ENCODE data around the gene LILRA2.
"Not testable (repeated sequence)": the region's sequence is repeated elsewhere in the genome, so short reads cannot be mapped to it uniquely, and the experiment has no call there.

The LILRA2 gene

GRCh38 chr19:54608792-54609191, 35.2 kb downstream of the LILRA2 start:
- no peak for DNase-seq (ENCODE audit: low read depth in 2 of 3, low spot score in 1 of 3)

GRCh38 chr19:54609356-54609791, 35.8 kb downstream of the LILRA2 start:
- no peak for DNase-seq (ENCODE audit: low read depth in 2 of 3, low spot score in 1 of 3)

DNA sequence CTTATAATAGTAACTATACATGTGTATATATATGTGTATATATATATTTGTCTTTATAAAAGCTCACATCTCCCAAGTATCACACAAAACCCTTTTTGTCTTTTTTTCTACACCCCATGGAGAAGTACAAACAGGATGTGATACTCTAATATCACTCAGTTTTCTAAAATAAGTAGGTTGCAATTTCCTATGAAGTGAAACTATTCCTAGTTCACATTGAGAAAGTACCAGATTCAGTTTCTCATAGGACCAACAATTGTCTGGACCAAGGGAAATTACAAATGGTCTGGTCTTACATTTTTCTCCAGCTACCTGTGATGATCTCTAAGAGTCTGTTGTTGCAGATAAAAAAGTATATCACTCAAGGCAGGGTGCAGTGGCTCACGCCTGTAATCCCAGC, 38.8 kb downstream of the LILRA2 start:
- no peak for DNase-seq (ENCODE audit: low read depth in 2 of 3, low spot score in 1 of 3)

GRCh38 chr19:54614726-54615125, 41.1 kb downstream of the LILRA2 start:
- DNase-seq (ENCODE audit: low read depth in 2 of 3, low spot score in 1 of 3), result no peak

DNA sequence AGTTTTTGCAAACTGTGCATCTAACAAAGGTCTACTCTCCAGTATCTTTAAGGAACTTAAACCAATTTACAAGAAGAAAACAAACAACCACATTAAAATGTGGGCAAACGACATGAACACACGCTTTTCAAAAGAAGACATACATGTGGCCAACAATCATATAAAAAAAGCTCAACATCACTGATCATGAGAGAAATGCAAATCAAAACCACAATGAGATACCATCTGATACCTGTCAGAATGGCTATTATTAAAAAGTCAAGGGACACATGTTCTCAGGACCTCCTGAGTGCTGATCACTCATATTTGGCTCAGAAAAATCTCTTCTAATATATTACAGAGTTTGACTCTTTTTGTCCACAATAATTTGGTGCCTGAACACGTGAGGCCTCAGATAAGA, 42.5 kb downstream of the LILRA2 start:
- DNase-seq (ENCODE audit: low read depth in 2 of 3, low spot score in 1 of 3), result no peak

DNA sequence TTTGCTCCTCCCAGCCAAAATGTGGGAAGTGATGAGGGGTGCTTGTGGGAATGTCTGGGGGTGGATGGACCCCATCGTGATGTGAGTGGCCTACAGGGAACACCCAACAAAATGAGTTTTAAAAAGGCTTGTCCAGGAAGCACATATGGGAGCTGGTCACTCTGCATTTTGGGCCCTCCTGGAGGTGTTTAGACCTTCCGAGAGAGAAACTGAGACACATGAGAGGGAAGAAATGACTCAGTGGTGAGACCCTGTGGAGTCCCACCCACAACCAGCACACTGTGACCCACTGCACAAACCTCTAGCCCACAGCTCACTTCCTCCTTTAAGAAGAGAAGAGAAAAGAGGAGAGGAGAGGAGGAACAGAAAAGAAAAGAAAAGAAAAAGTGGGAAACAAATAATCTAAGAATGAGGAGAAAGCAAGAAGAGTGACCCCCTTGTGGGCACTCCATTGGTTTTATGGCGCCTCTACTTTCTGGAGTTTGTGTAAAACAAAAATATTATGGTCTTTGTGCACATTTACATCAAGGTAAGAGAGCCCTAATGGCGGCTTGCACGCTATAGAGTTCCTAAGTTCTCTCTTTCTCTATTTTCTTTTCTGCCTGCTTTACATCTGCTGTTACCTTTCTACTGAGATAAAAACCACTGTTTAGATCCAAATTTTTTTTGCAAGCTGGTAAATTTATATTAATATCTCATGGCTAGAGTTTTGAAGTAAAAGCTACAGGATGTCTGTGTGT, 43.4 kb downstream of the LILRA2 start:
- DNase-seq (ENCODE audit: low read depth in 2 of 3, low spot score in 1 of 3), result no peak

DNA sequence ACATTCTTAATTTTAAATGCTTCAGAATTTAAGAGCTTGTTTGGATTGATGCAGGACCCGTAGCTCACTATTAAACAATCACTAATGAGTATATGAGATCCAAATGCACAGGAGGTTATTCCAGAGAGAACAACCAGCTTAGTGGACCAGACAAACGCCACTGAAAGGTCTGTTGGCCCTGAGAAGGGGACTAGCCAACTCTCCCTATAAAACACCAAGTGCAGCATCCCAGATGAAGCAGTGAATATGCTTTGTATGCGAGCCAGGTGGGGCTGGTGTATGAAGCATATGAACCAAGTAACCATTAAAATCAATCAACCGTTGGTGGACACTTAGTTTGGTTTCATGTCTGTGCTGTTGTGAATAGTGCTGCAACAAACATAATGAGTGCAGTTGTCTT, 46.9 kb downstream of the LILRA2 start:
- DNase-seq (ENCODE audit: low read depth in 2 of 3, low spot score in 1 of 3), result no peak

DNA sequence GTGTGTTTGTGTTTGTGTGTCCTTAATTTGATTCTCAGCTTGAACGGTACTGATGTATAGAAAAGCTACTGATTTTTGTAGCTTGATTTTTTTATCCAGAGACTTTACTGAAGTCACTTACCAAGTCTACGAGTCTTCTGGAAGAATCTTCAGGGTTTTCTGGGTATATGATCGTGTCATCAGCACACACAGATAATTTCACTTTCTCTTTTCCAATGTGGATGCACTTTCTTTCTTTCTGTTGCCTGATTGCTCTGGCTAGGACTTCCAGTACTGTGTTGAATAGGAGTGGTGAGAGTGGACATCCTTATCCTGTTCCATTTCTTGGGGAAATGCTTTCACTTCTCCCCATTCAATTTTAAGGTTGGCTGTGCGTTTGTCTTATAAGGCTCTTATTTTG, 48.8 kb downstream of the LILRA2 start:
- DNase-seq (ENCODE audit: low read depth in 2 of 3, low spot score in 1 of 3), result no peak

DNA sequence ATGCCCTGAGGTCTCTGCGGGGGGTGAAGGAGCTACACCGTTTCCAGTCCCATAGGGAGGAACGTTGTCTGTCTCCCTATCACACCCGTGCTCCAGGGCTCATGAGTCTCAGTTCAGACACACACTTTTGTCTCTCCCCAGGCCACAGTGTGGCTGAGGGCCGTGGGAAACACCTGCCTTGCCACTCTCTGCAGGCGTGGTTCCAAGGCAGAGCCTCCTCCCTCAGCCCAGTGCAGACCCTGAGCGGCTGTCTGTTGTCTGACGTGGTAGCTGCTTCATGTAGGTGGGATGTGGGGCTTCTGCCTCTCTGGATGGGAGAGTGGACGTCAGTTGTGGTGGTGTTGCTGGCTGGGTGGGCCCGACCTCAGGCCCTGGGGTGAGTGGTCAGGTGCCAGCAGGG, 50.6 kb downstream of the LILRA2 start:
- DNase-seq (ENCODE audit: low read depth in 2 of 3, low spot score in 1 of 3), result not testable (repeated sequence)

- DNase-seq (ENCODE audit: low read depth in 2 of 3, low spot score in 1 of 3), result not testable (repeated sequence)
Observed at GRCh38 chr19:54624934-54625730, 51.5 kb downstream of the LILRA2 start.

GRCh38 chr19:54626757-54627156, 53.2 kb downstream of the LILRA2 start:
- no peak for DNase-seq (ENCODE audit: low read depth in 2 of 3, low spot score in 1 of 3)

DNA sequence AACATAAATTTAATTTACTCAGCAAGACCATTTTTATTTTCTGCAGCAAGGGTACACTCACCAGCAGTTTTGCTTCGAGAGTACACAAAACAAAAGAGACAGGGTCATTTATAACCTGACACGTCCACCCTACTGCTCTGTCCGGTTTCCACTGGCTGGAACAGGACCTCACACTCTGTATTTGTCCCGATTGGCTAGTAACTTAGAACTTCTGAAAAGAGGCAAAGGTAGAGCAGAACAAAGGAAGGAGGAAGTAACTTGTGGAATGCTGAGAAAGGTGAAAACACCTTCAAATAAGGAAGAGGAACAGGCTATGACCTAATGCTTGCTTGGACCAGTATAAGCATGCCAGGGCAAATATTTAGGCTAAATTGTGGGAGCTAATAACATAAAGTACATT, 54.3 kb downstream of the LILRA2 start:
- not testable (repeated sequence) for DNase-seq (ENCODE audit: low read depth in 2 of 3, low spot score in 1 of 3)

DNA sequence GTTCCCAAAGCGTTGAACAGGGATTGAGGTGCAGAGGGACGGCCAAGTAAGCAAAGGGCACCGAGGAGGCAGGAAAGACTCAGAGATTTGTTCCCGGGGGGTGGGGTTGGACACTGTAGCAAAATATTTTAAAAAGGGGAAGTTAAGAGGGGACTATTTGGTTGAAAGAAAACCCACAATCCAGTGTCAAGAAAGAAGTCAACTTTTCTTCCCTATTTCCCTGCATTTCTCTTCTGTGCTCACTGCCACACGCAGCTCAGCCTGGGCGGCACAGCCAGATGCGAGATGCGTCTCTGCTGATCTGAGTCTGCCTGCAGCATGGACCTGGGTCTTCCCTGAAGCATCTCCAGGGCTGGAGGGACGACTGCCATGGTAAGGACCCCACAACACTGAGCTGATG, 56.7 kb downstream of the LILRA2 start, which contains the start of gene LILRB1:
TSS of gene LILRB1 (plus strand) at position 223 of the 400 bp plus-strand sequence. CDS start 590 bp downstream, outside the sequence.
- DNase-seq (ENCODE audit: low read depth in 2 of 3, low spot score in 1 of 3), result not testable (repeated sequence)

DNA sequence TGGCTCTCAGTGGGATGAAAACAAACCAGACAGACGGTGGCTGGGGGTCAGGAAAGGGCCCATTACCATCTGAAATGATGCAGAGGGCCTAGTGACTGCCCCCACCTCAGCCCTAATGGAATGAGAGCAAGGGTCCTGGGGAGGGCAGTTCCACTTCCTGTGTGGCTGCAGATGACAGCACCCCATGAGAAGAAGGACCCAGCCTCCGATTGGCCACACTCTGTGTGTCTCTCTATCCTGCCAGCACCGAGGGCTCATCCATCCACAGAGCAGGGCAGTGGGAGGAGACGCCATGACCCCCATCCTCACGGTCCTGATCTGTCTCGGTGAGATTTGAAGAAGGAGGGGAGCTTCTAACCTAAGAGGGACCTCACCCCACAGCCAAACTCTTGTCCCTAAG, 57.2 kb downstream of the LILRA2 start:
- DNase-seq (ENCODE audit: low read depth in 2 of 3, low spot score in 1 of 3), result no peak

GRCh38 chr19:54631489-54632337, 58.1 kb downstream of the LILRA2 start:
- DNase-seq (ENCODE audit: low read depth in 2 of 3, low spot score in 1 of 3), result not testable (repeated sequence)

GRCh38 chr19:54632517-54632916, 58.9 kb downstream of the LILRA2 start:
- DNase-seq (ENCODE audit: low read depth in 2 of 3, low spot score in 1 of 3), result not testable (repeated sequence)

DNA sequence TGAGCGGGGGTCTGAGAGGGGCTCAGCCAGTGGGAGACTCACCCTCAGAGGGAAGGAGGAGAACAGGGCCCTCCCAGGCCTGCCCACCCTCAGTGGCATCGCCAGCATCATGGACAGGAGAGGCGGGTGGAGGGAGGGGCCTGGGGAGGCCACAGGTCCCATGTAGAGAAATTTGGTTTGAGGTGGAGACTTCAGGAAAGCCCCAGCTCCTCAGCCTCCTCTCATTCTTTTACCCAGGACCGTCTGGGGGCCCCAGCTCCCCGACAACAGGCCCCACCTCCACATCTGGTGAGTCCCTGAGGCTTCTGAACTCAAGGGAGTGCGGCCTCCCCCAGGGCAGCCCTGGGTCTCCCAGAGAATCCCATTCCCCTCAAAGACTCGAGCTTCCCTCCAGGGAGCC, 59.8 kb downstream of the LILRA2 start:
- no peak for DNase-seq (ENCODE audit: low read depth in 2 of 3, low spot score in 1 of 3)

GRCh38 chr19:54636081-54636480, 62.5 kb downstream of the LILRA2 start:
- DNase-seq (ENCODE audit: low read depth in 2 of 3, low spot score in 1 of 3), result not testable (repeated sequence)

DNA sequence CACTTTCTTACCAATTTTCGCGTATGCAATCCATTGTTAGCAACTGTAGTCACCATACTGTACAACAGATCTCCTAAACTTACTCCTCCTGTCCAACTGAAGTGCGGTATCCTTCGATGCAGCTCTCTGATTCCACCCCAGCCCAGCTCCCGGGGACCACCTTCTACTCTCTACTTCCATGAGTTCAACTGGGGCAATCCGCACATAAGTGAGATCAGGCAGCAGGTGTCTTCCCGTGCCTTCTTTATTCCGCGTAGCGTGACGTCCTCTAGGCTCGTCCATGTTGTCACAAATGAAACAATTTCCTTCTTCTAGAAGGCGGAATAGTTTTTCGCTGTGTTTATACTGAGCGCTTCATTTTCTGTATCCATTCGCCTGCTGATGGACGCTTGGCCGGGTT, 65.1 kb downstream of the LILRA2 start:
- DNase-seq (ENCODE audit: low read depth in 2 of 3, low spot score in 1 of 3), result no peak
